OCI-M2 (cell line): ENCODE measurements around the gene TERT.

ENCODE experiments used
- DNase-seq: peaks from one replicate; lab custom pipeline; 2025; ENCODE audit not compliant: unreplicated experiment; lab: John Stamatoyannopoulos, UW

Gene TERT

DNA sequence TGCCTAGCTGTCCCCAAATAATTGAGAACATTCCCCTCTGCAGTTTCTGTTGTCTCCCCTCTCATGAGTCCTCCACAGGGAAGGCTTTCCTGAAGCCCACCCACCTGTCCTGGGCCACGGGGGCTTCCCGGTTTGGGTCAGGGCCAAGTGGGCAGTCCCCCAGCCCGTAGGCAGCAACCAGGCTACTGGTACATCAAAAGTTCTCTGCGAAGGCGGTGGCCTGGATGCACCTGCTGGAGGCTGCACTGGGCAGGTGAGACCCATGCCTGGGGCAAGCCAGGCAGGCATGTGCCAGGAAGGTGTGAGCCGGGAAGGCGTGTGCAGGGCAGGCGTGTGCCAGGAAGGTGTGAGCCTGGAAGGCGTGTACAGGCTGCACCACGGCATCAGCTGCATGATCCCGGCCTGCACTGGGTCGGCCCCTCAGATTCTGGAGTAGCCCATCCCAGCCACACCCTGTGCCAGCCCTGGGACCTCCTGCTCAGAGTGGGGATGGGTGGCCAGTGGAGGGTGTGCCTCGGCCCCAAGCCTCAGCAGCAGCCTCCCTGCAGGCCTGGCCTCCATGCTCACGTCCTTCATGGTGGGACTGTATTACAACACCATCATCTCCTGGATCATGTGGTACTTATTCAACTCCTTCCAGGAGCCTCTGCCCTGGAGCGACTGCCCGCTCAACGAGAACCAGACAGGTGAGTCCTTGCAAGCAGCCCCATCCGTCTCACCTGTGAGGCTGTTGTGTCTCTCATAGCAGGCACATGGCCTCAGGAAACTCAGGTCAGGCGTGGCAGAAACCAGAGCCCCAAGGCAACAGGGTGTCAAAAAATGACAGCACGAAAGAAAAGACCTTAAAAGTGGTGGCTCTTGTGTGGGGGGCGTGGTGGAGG, 84.7 kb downstream of the TERT start:
- DNase-seq: no peak

DNA sequence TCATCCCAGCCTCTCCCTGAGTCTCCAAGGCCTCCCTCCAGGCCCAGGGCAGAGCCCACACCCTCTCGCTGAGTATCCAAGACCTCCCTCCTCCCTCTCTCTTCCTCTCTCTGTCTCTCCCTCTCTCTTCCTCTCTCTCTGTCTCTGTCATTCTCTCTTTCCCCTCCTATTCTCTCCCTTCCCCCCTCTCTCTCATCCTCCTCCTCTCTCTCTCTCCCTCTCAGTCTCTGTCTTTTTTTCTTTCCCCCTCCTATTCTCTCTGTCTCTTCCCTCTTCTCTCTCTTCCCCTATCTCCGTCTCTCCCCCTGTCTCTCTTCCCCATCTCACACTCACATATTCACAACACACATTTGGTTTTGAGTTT, 85.4 kb downstream of the TERT start:
- DNase-seq: no peak

- no peak for DNase-seq
These were observed 86.0 kb downstream of the TERT start for GRCh38 chr5:1208743-1209488.

- DNase-seq: no peak
These were observed 86.6 kb downstream of the TERT start for GRCh38 chr5:1208221-1208742.

GRCh38 chr5:1207555-1207954, 87.3 kb downstream of the TERT start:
- no peak for DNase-seq

DNA sequence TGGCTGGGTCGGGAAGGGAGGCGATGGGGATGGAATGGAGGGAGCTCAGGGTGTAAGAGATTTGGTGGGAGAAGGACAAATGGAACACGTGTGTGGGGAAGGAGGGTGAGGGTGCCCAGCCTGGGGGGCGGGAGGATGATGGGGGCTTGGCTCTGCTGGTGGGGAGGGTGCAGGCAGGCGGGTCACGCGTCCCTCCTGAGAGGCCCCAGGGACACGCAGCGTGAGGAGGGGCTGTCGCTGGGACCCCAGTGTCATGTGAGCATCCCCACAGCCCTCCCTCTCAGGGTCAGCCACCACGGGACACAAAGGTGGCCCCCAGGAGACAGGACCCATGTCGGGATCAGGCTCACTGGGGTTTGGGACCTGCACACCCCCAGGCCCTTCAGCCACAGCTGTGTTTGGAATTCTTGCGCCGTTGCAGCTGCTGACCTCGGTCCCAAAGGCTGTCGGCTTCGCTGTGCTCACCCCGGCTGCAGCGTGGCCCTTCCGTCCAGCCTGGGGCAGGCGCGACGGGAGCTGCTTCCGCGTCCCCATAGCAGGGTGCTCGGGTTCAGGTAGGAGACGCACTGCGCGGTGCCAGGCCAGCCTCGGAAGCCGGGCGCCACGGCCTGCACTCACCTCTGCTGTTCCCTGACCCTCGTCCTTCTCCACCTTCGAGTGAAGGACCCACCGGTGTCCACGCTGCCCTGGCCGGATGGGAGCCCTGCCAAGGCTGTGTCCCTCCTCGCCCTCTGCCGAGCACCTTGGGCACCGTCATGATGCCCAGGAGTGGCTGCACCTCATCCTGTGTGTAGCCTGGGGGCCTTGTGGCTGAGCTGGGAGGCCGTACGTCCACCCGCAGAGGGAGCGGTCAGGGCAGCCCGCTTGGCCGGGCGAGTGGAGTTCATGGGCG, 88.1 kb downstream of the TERT start:
- no peak for DNase-seq

GRCh38 chr5:1205255-1206180, 89.3 kb downstream of the TERT start:
- DNase-seq: no peak

DNA sequence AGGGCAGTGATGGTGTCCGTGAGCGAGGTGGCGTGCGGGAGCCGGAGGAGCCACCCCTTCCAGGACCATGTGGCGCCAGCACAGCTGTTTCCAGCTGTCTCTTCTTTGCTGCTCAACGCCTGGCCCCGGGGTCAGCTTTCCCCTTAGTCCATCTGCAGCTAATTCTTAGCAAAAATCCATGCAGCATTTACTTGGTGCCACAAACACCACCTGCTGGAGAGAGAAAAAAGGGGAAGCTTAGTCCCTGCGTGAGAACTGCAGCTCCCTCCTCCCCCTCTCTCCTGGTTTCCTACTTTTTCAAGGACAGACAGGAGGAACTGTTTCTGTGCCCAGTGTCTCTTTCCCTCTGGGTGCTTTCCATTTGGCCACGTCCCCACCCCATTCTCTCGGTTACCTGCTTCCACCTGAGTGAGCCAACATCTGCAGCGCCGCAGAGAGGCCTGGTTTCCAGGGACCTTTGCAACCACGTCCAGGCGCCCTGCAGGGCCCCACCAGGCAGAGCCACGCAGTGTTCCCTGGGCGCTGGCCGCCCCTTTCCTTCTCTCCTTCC, 90.1 kb downstream of the TERT start:
- DNase-seq: no peak

DNA sequence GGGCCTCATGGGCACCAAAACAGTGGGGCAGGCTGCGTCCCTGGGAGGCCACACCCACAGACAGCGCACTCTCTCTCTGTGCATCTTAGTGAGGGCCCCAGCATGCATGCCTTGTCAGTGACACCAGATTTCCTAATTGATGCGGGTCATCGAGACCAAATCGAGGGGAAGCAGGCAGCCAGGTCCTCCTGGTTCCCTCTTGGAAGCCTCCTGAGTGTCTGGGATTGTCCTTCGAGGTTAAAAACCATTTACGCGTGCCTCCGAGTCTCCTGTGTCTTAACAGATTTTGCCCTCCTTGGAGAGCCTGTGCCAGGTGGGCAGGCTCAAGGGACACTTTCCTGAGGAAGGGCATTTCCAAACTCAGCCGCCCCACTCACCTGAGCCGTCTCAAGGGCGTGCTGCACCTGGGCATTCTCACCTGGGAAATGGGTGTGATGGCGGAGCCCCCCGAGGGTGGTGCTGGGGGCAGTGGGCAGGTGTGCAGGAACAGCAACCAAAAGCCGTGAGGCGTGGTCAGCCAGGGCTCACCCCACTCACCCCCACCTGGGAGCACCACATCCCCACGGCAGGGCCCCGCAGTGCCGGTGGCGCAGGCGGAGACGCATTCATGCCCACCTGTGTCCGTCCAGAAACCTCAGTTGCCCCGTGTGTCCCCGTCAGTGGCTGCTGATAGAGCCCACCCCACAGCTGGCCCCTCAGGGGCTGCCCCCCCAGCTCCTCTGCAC, 90.7 kb downstream of the TERT start:
- DNase-seq: no peak

DNA sequence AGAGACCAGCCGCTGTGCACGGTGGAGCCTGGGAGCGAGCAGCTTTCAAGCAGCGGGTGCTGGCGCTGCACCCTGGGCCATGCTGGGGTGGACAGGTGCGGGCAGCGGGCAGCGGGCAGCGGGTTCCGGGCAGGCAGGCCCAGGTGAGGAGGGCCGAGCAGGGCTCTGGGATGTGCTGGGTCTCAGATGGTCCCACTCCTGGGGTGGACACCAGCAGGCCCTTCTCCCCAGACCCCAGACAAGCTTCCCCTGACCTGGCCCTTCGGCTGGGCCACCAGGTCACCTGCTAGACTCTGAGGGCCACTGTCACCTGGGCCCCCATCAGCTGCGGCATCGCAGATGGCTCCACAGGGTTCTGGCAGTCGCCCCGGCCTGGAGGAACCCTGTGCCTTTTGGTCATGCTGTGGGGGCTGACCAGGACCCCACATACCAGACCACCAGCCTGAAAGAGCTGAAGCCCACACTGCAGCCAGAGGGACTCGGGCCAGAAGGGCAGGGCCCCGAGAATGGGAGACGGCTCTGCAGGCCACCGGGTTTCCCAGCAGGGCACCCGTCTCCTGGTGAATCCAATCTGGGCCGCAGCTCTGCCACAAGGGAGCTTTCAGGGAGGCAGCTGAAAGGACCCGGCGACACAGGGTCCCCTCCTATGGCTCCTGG, 91.4 kb downstream of the TERT start:
- DNase-seq: no peak
